HG03045 (cell line): ENCODE data around the gene FNDC3A.
"Not testable (repeated sequence)": the region's sequence is repeated elsewhere in the genome, so short reads cannot be mapped to it uniquely, and the experiment has no call there.

Experiments
- ATAC-seq: cut with Tn5 transposase; IDR thresholded peaks from one replicate; pipeline ENCODE4 v1.9.1; 2021; ENCODE audit warnings: mild to moderate bottlenecking, moderate library complexity; ENCODE audit not compliant: unreplicated experiment

Gene FNDC3A

DNA sequence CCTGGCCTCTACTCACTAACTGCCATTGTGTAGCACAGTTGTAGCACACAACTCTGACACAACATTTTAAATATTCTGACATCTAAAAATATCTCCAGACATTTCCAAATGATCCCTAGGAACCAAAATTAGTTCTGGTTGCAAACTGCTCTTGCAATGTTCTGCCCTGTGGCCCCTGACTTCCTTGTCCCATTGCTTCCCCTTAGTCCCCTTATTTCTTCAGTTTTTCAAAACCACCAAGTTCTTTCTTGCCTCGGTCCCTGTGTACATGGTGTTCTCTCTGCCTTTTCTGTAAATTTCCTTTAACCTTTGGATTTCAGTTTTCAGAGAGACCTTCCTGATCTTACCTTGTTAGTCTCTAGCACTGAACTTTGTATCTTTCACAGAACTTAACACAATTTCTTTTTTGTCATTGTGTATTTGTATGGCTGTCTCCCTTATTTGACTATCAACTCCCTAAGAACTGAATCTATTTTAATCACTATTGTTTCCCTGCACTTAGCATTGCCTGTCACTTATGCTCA is 156.8 kb downstream of the FNDC3A start:
- no peak for ATAC-seq

DNA sequence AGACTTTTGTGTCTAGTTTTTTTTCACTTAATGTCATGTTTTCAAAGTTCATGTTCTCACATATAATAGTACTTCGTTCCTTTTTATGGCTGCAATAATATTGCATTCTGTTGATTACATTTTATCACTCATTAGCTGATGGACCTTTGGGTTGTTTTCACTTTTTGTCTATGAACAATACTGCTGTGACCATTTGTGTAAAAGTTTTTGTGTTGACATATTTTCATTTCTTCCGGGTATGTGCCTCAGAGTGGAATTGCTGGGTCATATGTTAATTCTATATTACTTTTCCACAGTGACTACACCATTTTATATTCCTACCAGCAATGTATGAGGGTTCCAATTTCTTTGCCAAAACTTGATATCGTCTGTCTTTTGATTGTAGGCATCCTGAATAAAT is 158.6 kb downstream of the FNDC3A start:
- no peak for ATAC-seq

GRCh38 chr13:49137138-49137643 is 161.5 kb downstream of the FNDC3A start:
- ATAC-seq: not testable (repeated sequence)

DNA sequence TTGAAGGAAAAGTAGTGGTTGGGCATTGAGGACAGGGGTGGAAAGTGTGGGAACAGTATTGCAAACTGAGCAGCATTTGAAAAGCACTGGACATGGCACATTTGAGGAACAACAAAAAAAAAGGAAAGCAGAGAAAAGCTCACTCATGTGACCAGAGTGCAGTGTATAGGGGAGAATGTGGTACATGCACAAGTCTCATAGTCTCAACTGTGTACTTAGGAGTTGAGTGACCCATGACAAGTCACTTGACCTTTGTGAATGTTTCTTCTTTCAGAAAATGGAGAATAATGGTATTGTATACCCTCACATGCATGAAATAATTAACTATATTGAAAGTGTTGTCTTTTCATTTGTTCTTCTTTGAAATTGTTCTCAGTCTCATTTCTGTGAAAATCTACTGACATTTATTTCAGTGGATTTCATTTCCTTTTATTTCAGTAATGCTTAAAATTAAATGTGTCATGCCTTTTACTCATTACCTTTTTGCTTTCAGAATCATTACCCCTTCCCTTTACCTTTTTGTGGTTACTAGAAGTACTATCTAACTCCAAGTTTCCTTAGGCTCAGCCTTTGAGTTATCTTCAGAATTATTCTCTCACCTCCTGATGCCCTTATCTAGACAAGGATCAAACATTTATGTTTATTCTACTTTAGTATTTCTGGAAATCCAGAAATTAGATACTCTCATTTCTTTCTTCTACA is 165.3 kb downstream of the FNDC3A start:
- ATAC-seq: no peak

DNA sequence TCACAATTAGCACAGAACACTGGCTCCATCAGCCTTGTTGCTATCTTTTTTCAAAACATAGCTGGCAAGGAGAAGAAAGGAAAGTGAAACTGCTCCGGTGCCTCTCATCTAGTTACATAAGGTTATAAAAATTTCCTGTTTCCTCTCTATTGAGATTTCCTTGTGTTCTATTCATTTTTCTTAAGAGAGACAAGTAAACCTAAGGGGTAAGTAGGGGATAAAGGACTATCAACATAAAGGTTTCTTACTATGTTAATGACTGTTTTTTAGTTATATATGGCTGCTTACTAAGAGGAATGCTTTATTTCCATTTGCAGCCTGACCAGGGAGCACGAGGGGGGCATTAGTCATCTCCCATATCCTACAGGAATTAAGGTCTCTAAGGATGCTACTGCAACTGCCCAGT is 171.2 kb downstream of the FNDC3A start:
- ATAC-seq: no peak

DNA sequence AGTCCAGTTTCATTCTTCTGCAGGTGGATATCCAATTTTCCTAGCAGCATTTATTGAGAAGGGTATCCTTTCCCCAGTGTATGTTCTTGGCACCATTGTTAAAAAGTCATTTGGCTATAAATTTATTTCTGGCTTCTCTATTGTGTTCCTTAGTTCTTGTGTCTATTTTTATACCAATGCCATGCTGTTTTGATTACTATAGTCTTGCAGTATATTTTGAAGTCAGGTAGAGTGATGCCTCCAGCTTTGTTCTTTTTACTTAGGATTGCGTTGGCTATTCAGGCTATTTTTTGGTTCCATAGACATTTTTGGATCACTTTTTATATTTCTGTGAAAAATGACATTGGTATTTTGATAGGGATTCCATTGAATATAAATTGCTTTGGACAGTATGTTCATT is 172.7 kb downstream of the FNDC3A start:
- ATAC-seq: no peak

GRCh38 chr13:49157955-49158584 is 182.4 kb downstream of the FNDC3A start:
- not testable (repeated sequence) for ATAC-seq

- not testable (repeated sequence) for ATAC-seq
Observed at GRCh38 chr13:49163162-49163561, 187.4 kb downstream of the FNDC3A start.

DNA sequence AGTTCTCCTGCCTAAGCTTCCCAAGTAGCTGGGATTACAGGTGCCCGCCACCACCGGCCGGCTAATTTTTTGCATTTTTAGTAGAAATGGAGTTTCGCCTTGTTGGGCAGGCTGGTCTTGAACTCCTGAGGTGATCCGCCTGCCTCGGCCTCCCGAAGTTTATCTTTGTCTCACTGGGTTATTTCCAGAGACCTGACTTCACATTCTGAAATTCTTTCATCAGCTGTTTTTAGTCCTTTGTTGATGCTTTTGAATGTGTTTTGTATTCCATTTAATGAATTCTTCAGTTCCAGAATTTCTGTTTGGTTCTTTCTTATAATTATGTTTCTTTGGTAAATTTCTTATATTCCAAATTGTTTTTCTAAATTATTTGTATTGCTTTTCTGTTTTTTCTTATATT is 189.0 kb downstream of the FNDC3A start:
- ATAC-seq: no peak

- ATAC-seq: no peak
Observed at GRCh38 chr13:49165798-49166752, 190.4 kb downstream of the FNDC3A start.

DNA sequence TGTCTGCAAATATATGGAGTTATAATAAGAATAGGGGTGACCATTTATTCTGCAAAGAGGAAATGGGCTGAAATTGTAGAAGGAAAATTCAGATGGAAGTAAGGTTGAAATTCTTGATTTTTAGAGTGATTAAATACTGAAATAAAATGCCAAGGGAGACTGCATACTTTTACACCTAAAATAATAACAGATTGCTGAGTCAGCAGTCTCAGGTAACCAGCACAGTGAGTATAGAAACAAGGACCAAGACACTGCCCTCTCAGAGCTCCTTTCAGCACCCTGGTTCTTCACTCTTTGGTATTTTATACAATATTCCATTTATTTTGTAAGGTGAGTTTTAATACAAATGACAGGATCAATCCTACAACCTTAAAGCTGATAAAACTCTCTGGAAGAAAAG is 195.6 kb downstream of the FNDC3A start:
- ATAC-seq: no peak

- ATAC-seq: no peak
Observed at GRCh38 chr13:49183672-49184325, 208.1 kb downstream of the FNDC3A start.

GRCh38 chr13:49184621-49185020 is 208.9 kb downstream of the FNDC3A start:
- ATAC-seq: no peak

- ATAC-seq: no peak
Observed at GRCh38 chr13:49185264-49185663, 209.6 kb downstream of the FNDC3A start.

GRCh38 chr13:49190901-49191300 is 215.2 kb downstream of the FNDC3A start:
- ATAC-seq: no peak

DNA sequence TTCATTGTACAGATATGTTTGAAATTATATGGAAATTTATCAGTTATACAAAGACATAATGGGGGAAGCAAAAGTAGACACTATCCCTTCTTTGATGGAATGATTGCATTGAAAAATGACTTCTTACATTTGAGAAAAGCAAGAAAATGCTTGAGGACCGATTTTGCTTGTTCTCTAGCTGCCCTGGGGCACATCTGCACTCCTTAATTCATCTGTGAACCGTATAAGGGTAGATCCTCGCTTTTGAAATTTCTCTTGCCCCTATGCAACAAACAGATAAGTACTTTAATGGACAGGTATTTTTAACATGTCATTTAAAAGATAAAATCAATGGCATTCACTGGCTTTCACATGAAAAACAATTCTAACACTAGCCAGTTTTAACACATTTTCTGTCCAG is 230.9 kb downstream of the FNDC3A start:
- ATAC-seq: no peak

DNA sequence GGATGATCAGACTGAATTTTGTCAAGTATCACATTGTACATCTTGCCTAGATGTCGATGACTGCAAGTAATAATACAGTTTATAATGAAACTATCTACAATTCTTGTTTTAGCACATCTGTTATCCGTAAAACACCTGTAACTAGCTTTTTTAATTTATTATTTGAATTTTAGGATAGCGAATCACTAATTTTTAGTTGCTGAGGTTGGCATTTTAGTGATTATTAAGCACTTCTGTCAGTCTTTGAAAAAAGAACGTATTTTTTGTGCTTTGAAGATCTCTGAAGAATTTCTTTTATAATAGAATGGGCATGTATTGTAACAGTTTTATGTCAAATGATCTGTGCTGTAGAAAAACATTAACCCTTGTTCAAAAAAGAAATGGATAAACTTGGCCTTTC is 232.9 kb downstream of the FNDC3A start:
- ATAC-seq: no peak

DNA sequence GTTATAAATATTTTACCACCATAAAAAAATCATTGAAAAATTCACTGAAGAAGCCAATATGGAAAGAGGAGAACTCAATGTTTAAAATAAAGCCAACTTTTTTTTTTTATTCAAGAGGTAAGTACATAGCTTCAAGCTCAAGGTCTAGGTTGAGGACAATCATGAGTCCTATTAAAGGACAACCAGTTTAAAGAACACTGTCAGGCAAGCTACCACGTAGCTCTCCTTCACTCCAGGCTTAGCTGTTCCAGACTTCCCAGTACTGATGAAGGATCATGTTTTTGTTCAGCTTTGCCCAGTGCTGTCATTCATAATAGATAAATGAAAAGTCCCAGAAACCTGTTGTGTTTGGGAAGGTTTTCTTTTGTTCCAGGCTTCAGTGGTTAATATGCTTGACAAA is 234.4 kb downstream of the FNDC3A start:
- no peak for ATAC-seq

DNA sequence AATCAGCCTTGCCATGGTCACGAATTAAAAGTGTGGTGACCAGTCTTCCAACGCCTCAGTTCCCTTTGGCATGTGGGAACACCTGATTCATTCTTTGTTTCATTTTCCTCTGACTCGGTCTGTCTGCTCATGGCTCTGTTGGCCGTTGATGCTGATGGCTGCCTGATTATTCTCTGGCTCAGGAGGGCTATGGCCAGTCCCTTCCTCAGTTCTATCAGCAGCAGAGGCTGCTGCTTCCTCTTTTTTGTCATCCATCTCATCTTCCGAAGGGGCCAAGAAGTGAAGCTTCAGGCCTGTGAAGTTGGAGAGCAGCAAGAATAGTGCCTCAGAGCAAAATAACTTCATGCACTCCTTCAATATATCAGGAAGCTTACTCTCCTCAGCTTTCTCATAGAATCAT is 235.0 kb downstream of the FNDC3A start:
- no peak for ATAC-seq

GRCh38 chr13:49213539-49213938 is 237.8 kb downstream of the FNDC3A start:
- ATAC-seq: no peak
